Measurements from ENCODE around the gene PIK3R5. TPM values are rescaled to one million over a fixed set of nuclear protein-coding genes. Genes with fewer than 3 reads are reported as not detected.

Gene PIK3R5
- total RNA-seq, 6 donors from 2014 or later: 22.3 to 175 (median 49.8) TPM

DNA sequence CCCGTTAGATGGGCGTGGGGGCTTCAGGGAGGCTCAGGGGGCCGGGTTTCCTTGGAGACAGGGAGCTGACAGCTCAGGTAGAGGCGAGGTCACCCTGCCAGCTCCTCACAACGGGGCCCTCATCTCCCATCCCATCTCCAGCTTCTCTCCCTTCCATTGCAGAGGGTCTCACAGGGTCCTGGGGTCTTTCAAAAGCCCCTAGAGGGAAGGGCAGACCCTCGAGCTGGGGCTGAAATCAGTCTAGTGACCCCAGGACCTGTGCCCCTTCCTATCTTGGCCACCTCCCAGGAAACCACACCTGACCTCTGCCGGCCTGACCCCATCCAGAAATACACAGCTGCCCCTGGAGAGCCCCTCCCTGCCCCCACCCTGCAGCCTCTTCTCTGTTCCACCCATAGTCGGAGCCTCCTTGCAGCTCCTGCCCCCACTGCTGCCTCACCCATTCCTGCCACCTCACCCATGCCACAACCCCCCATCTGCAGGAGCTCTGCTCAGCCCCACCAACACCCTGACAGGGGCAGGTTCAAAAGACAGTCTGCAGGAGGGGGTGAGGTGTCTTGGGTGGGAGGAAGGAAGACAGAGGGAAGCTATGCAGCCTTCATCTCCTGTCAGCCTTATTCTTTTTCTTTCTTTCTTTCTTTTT is 23.4 kb downstream of the PIK3R5 start:
- no peaks in the 10 kb centered on the region for H3K36me3 ChIP-seq
- no peaks in the 10 kb centered on the region for H3K9me3 ChIP-seq
- peak overlapping the region in 2 of 4 donors; percentile 45 to 61 for H3K27ac ChIP-seq
- DNase-seq (no peak), ATAC-seq (ENCODE audit: low FRiP score in 2 of 2) (peak in 1 of 2 donors; percentile 11)
- 67% methylated on average over 8 of the region's 8 CpGs for WGBS, 2 donors
- peaks cover 0 to 16% (median 7%) of the 10 kb centered on the region in 4 donors for H3K4me1 ChIP-seq
- H3K4me3 ChIP-seq: no peak overlapping the region
- H3K27me3 ChIP-seq: no peaks in the 10 kb centered on the region
- no peak for TF ChIP-seq POLR2A (IDR thresholded peaks at IDR 0.05)
- TF ChIP-seq, protein P1, sequence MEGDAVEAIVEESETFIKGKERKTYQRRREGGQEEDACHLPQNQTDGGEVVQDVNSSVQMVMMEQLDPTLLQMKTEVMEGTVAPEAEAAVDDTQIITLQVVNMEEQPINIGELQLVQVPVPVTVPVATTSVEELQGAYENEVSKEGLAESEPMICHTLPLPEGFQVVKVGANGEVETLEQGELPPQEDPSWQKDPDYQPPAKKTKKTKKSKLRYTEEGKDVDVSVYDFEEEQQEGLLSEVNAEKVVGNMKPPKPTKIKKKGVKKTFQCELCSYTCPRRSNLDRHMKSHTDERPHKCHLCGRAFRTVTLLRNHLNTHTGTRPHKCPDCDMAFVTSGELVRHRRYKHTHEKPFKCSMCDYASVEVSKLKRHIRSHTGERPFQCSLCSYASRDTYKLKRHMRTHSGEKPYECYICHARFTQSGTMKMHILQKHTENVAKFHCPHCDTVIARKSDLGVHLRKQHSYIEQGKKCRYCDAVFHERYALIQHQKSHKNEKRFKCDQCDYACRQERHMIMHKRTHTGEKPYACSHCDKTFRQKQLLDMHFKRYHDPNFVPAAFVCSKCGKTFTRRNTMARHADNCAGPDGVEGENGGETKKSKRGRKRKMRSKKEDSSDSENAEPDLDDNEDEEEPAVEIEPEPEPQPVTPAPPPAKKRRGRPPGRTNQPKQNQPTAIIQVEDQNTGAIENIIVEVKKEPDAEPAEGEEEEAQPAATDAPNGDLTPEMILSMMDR (IDR thresholded peaks at IDR 0.05): no peak
- TF ChIP-seq POLR2AphosphoS5 (IDR thresholded peaks at IDR 0.05): no peak
- no peak for TF ChIP-seq EP300 (IDR thresholded peaks at IDR 0.05)

DNA sequence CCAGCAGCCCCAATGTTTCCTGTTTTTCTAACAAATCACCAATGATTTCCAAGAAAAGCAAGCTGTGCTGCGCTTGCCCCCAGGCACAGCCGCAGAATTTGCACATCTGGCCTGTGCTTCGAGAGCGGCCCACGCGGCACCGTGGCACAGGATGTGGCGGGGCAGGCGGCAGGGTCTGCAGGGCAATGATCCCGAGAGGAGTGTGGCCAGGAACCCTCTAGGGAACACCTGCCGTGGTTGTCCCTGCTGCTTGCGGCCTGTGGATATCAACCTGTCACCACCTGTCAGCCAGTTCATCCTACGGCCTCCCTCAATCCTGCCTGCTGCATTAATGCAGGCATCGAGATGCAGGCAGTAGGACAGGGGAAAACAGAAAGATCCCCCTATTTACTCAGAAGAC is 24.0 kb downstream of the PIK3R5 start:
- DNase-seq (peak in 1 of 2 donors; percentile 86), ATAC-seq (ENCODE audit: low FRiP score in 2 of 2) (peak; percentile 57)
- no peaks in the 10 kb centered on the region for H3K36me3 ChIP-seq
- WGBS, 2 donors: 61 to 69% methylated on average over 12 to 14 of the region's 14 CpGs
- peak in 1 of 2 donors; percentile 43 for TF ChIP-seq POLR2AphosphoS5 (IDR thresholded peaks at IDR 0.05)
- TF ChIP-seq EP300 (IDR thresholded peaks at IDR 0.05): peak in 1 of 4 donors; percentile 21
- no peak for TF ChIP-seq POLR2A (IDR thresholded peaks at IDR 0.05)
- H3K4me1 ChIP-seq: peaks cover 0 to 16% (median 7%) of the 10 kb centered on the region in 4 donors
- H3K27me3 ChIP-seq: no peaks in the 10 kb centered on the region
- H3K4me3 ChIP-seq: no peak overlapping the region
- H3K27ac ChIP-seq: peak overlapping the region in 3 of 4 donors; percentile 24 to 61 (median 45)
- H3K9me3 ChIP-seq: no peaks in the 10 kb centered on the region

GRCh38 chr17:8940866-8941471 is 24.5 kb downstream of the PIK3R5 start:
- Histone ChIP-seq H3K27ac (peak overlapping the region; percentile 20 to 78 (median 34)), H3K4me1 (peaks cover 0 to 16% (median 7%) of the 10 kb centered on the region in 4 donors)
- WGBS, 2 donors: 57 to 66% methylated on average over 6 of the region's 6 CpGs

DNA sequence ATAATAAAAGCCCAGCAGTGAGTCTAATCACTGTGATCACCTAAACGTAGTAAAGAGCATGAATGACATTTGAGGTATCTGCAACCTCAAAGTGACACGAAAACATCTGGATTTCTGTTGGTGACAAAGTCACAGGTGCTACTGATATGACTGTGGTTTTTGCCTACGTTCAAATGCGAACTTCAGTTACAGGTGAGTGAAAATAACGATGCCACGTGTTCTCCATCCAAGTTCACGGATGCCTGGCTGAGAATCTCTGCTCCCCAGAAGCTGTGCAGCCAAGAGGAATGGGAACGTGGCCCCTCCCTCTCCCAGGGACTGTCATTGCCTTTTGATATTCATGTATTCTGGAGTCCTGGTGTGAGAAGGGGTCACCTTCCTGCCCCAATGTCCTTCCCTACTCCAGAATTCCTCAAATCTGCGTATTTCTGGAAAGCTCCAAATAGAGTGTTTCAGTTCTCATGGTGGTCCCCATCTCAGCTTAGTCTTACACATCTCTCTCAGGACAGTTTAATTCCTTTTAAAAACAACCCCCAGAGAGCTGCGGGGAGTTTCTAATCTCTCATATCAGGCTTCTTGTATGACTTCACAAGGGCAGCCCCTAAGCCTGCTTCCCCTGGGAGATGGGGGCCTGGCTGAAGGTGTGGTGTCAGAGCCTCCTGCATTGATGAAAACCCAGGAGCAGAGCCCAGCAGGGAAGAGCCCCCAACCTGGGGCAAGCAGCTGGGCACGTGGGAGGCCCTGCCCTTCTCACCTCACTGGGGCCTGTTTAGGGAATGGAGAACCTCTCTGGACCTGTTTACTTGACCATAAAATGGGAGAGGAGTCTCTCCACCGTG is 25.8 kb downstream of the PIK3R5 start:
- TF ChIP-seq POLR2A (IDR thresholded peaks at IDR 0.05) (no peak), EP300 (IDR thresholded peaks at IDR 0.05) (no peak), POLR2AphosphoS5 (IDR thresholded peaks at IDR 0.05) (no peak)
- TF ChIP-seq, protein P1 (IDR thresholded peaks at IDR 0.05): no peak

More at GRCh38 chr17:8940866-8941471, 24.5 kb downstream of the PIK3R5 start:
- H3K36me3 ChIP-seq: no peaks in the 10 kb centered on the region
- no peak for DNase-seq
- H3K4me3 ChIP-seq: no peak overlapping the region
- no peak for ATAC-seq (ENCODE audit: low FRiP score in 2 of 2)
- no peaks in the 10 kb centered on the region for H3K27me3 ChIP-seq
- TF ChIP-seq POLR2AphosphoS5 (IDR thresholded peaks at IDR 0.05) (no peak), POLR2A (IDR thresholded peaks at IDR 0.05) (no peak), EP300 (IDR thresholded peaks at IDR 0.05) (no peak)
- TF ChIP-seq, protein P1 (IDR thresholded peaks at IDR 0.05): no peak
- H3K9me3 ChIP-seq: no peaks in the 10 kb centered on the region

GRCh38 chr17:8938933-8939332 is 26.6 kb downstream of the PIK3R5 start:
- H3K27me3 ChIP-seq: no peaks in the 10 kb centered on the region
- no peak overlapping the region for H3K27ac ChIP-seq
- DNase-seq (no peak), ATAC-seq (ENCODE audit: low FRiP score in 2 of 2) (no peak)
- no peaks in the 10 kb centered on the region for H3K9me3 ChIP-seq
- TF ChIP-seq POLR2AphosphoS5 (IDR thresholded peaks at IDR 0.05) (no peak), EP300 (IDR thresholded peaks at IDR 0.05) (no peak)
- 74 to 86% methylated on average over 5 of the region's 5 CpGs for WGBS, 2 donors
- no peaks in the 10 kb centered on the region for H3K36me3 ChIP-seq
- no peak overlapping the region for H3K4me3 ChIP-seq
- peaks cover 0 to 10% (median 8%) of the 10 kb centered on the region in 4 donors for H3K4me1 ChIP-seq

More for the DNA sequence above, 25.8 kb downstream of the PIK3R5 start:
- ATAC-seq (ENCODE audit: low FRiP score in 2 of 2) (no peak), DNase-seq (no peak)
- no peak overlapping the region for H3K4me3 ChIP-seq
- 63% methylated on average over 12 of the region's 12 CpGs for WGBS, 2 donors
- H3K4me1 ChIP-seq: peaks cover 0 to 10% (median 7%) of the 10 kb centered on the region in 4 donors
- H3K27ac ChIP-seq: peak overlapping the region in 3 of 4 donors; percentile 20 to 45 (median 39)
- H3K36me3 ChIP-seq: no peaks in the 10 kb centered on the region
- H3K9me3 ChIP-seq: no peaks in the 10 kb centered on the region
- H3K27me3 ChIP-seq: no peaks in the 10 kb centered on the region
